AG04450 (cell line): Measurements from ENCODE around the gene PIM3. TPM values are rescaled to one million over a fixed set of nuclear protein-coding genes. Genes with fewer than 3 reads are reported as not detected.

Experiments used
- CTCF ChIA-PET: fragments of 300-600, 350-600 bp; formaldehyde crosslinking; extraction: SDS; loops from one replicate; lab custom pipeline; 2022; ENCODE audit warnings: antibody characterized with exemption, inconsistent platforms; lab: Charles Lee
- POLR2A ChIA-PET: fragments of 350-600 bp; formaldehyde crosslinking; extraction: SDS; loops from one replicate; lab custom pipeline; 2021; ENCODE audit warnings: antibody characterized with exemption, inconsistent platforms; lab: Yijun Ruan, JAX
- DNase-seq: peaks from one replicate; pipeline ENCODE4 v3.0.0-alpha.2; 2011; ENCODE audit warnings: low read depth, low spot score
- H3K27ac ChIP-seq: one replicate; pipeline ENCODE4 v1.5.1; 2012; ENCODE audit warnings: low read depth, low read length, control low read depth
- H3K27me3 ChIP-seq: one replicate; pipeline ENCODE4 v1.6.0; 2012; ENCODE audit warnings: low read length; ENCODE audit not compliant: control insufficient read depth, insufficient read depth
- H3K4me3 ChIP-seq: 2 replicates; pipeline ENCODE4 v1.5.1; 2011; ENCODE audit warnings: mild to moderate bottlenecking, low read depth, low read length, control low read depth
- H3K9me3 ChIP-seq: 2 replicates; pipeline ENCODE4 v1.5.1; 2012; ENCODE audit warnings: low read length; ENCODE audit not compliant: control insufficient read depth, insufficient read depth
- CTCF ChIP-seq: IDR thresholded peaks from 2 replicates; pipeline ENCODE4 v1.5.1; 2011; ENCODE audit warnings: low read depth, low read length, control low read depth, inconsistent platforms
- polyA plus RNA-seq: library from polyadenylated mRNA; depleted of rRNA; stranded (reverse); fragments of >200 nt; gene quantifications from 2 replicates; pipeline ENCODE4 v1.2.3, GENCODE V29; 2011

Gene PIM3
- polyA plus RNA-seq, 1 experiment = 6.1 TPM

DNA sequence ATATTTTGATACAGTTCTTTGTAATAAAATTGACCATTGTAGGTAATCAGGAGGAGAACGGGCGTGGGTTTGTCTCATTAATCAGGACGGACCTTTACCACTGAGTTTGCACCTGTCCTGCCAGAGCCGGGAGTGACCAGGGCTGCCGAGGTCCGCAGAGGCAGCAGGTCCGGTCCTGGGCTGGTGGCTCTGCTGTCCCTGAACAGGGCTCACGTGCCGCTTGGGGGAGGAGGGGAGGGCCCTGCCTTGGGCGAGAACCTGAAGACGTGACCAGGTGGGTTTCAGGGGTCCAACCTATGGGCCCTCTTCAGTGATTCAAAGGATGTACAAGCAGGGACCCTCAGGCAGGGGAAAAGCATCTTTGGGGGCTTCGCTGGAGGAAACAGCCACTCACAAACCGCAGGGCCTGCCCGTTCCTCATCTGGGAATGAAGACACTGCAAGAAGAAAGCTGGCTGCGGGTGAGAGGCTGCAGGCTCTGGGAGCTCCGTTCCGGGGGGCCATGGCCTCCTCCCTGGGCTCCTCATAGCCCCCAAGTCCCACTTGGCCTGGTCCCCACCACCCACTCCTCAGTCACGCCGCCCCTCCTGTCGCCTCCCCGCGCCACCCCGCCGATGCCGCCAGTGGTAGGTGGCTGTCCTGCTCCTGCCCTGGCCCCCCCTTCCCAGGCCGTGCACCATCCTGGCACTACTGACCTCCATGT is 32.9 kb upstream of the PIM3 start:
- no peak overlapping the region for H3K27ac ChIP-seq
- H3K27me3 ChIP-seq = no peaks in the 10 kb centered on the region
- ChIA-PET POLR2A (no interaction called here), CTCF (interaction anchor here (1.1 to 1.2 kb wide), 2 partner anchors 97 to 103 kb away, joined by 3 to 5 read pairs; no protein-coding TSS in a partner anchor)
- no peak for DNase-seq
- TF ChIP-seq CTCF = no peak
- no peak overlapping the region for H3K4me3 ChIP-seq
- H3K9me3 ChIP-seq = no peaks in the 10 kb centered on the region; the same call in 1 of the 2 replicates

DNA sequence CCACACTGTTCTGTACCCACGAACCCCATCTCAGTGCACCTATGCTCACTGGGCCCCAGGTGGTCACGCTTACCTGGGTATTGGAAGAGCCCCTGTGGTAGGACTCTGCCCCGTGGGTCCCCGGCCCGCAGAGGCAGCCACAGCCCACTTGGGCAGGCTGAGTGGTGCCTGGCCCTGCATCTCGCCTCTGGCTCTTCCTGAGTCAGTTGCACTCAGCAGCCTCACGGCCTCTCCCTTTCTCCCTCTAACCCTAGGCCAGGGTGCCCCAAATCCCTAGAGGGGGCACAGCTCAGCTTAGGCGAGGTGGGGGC is 32.4 kb upstream of the PIM3 start:
- Histone ChIP-seq H3K9me3 (no peaks in the 10 kb centered on the region), H3K27ac (no peak overlapping the region), H3K27me3 (no peaks in the 10 kb centered on the region), H3K4me3 (no peak overlapping the region)
- TF ChIP-seq CTCF = no peak
- CTCF ChIA-PET = interaction anchor here (1.1 to 1.2 kb wide), 2 partner anchors 97 to 102 kb away, joined by 3 to 5 read pairs; no protein-coding TSS in a partner anchor
- POLR2A ChIA-PET = no interaction called here
- DNase-seq = no peak

DNA sequence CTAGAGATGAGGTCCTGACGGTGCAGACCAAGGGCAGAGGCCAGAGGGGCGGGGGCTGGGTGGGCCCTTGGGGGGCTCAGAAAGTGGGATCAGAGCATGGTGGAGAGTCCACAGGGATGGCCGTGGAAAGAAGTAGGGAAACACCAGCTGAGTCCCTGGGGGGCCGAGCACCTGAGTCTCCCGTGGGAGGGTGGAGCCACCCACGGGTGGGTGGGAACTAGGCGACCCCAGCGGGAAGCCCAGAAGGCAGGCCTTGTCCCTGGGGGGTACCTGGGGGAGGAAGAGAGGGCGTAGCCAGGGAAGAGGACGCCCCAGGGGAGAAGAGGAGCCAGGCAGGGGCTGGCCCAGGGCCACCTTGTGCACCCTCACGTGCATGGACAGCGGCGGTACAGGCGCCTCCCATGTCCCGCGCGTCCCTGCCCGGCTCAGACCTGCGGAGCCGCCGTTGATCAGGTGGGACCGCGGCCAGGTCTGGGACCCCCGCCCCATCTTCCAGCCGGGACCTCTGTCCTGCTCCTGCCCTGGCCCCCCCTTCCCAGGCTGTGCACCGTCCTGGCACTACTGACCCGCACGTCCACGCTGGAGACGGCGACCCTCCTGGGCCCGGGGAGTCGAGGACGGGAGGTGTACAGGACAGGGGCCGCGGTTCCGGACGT is 31.9 kb upstream of the PIM3 start:
- POLR2A ChIA-PET = no interaction called here
- CTCF ChIA-PET = no interaction called here

GRCh38 chr22:49929211-49929979 is 31.2 kb upstream of the PIM3 start:
- peak overlapping the region; percentile 10; the same call in 1 of the 2 replicates for H3K4me3 ChIP-seq
- no peaks in the 10 kb centered on the region for H3K27me3 ChIP-seq
- ChIA-PET CTCF (interaction anchor here (0.9 to 2.3 kb wide), 4 partner anchors 23 to 213 kb away, joined by 4 to 28 read pairs (median 6); no protein-coding TSS in a partner anchor), POLR2A (interaction anchor here (1.0 kb wide), 1 partner anchor 23 kb away, joined by 3 read pairs; no protein-coding TSS in a partner anchor)
- no peak overlapping the region for H3K27ac ChIP-seq
- no peaks in the 10 kb centered on the region; the same call in 1 of the 2 replicates for H3K9me3 ChIP-seq
- no peak for DNase-seq
- TF ChIP-seq CTCF = peak; percentile 40; the same call in 1 of the 2 replicates

More for the DNA sequence above, 31.9 kb upstream of the PIM3 start:
- no peaks in the 10 kb centered on the region for H3K27me3 ChIP-seq
- H3K27ac ChIP-seq = no peak overlapping the region
- no peak for TF ChIP-seq CTCF
- no peak overlapping the region for H3K4me3 ChIP-seq
- H3K9me3 ChIP-seq = no peaks in the 10 kb centered on the region; the same call in 1 of the 2 replicates
- DNase-seq = no peak
